Measurements from ENCODE around the gene HAL. TPM values are rescaled to one million over a fixed set of nuclear protein-coding genes. Genes with fewer than 3 reads are reported as not detected.

HAL gene
- total RNA-seq, 4 donors from 2014 or later, result 0.10 to 4.0 (median 0.46) TPM; not detected in 1

GRCh38 chr12:95989504-95990123 is 6.5 kb downstream of the HAL start:
- no peak for TF ChIP-seq POLR2AphosphoS5 (IDR thresholded peaks at IDR 0.05)
- TF ChIP-seq CTCF (IDR thresholded peaks at IDR 0.05), result no peak
- no peaks in the 10 kb centered on the region for H3K27me3 ChIP-seq
- no peak overlapping the region for H3K4me3 ChIP-seq
- no peak for ATAC-seq
- 56 to 61% methylated on average over 3 to 4 of the region's 4 CpGs for WGBS, 2 donors (ENCODE audit: low coverage in 1 of 2)
- H3K4me1 ChIP-seq, result no peaks in the 10 kb centered on the region
- no peaks in the 10 kb centered on the region for H3K9me3 ChIP-seq
- H3K36me3 ChIP-seq, result no peaks in the 10 kb centered on the region
- no peak overlapping the region for H3K27ac ChIP-seq

- H3K36me3 ChIP-seq, result no peaks in the 10 kb centered on the region
- H3K27me3 ChIP-seq, result no peaks in the 10 kb centered on the region
- ATAC-seq, result no peak
- 81 to 88% methylated on average over 10 to 11 of the region's 11 CpGs for whole genome bisulfite sequencing, 2 donors (ENCODE audit: low coverage in 1 of 2)
- H3K27ac ChIP-seq, result no peak overlapping the region
- no peak for TF ChIP-seq POLR2AphosphoS5 (IDR thresholded peaks at IDR 0.05)
- TF ChIP-seq EP300 (IDR thresholded peaks at IDR 0.05), result no peak
- no peak for TF ChIP-seq POLR2A (IDR thresholded peaks at IDR 0.05)
- no peak for TF ChIP-seq CTCF (IDR thresholded peaks at IDR 0.05)
- no peaks in the 10 kb centered on the region for H3K9me3 ChIP-seq
- no peaks in the 10 kb centered on the region for H3K4me1 ChIP-seq
- no peak overlapping the region for H3K4me3 ChIP-seq
These were observed 7.5 kb downstream of the HAL start for GRCh38 chr12:95988506-95989275.

GRCh38 chr12:95986635-95987570 is 9.2 kb downstream of the HAL start:
- no peaks in the 10 kb centered on the region for H3K36me3 ChIP-seq
- TF ChIP-seq EP300 (IDR thresholded peaks at IDR 0.05) (no peak), POLR2AphosphoS5 (IDR thresholded peaks at IDR 0.05) (no peak), CTCF (IDR thresholded peaks at IDR 0.05) (no peak), POLR2A (IDR thresholded peaks at IDR 0.05) (no peak)
- H3K9me3 ChIP-seq, result no peaks in the 10 kb centered on the region
- no peak overlapping the region for H3K27ac ChIP-seq
- H3K4me1 ChIP-seq, result no peaks in the 10 kb centered on the region
- ATAC-seq, result no peak
- no peak overlapping the region for H3K4me3 ChIP-seq
- WGBS, 2 donors (ENCODE audit: low coverage in 1 of 2), result 55 to 60% methylated on average over 11 to 12 of the region's 14 CpGs
- no peaks in the 10 kb centered on the region for H3K27me3 ChIP-seq

GRCh38 chr12:95984682-95985081 is 11.5 kb downstream of the HAL start:
- 82 to 100% methylated on average over 1 of the region's 1 CpG for WGBS, 2 donors (ENCODE audit: low coverage in 1 of 2)
- no peaks in the 10 kb centered on the region for H3K36me3 ChIP-seq
- ATAC-seq, result no peak
- H3K9me3 ChIP-seq, result no peaks in the 10 kb centered on the region
- no peak overlapping the region for H3K4me3 ChIP-seq
- no peak overlapping the region for H3K27ac ChIP-seq
- TF ChIP-seq POLR2AphosphoS5 (IDR thresholded peaks at IDR 0.05), result no peak
- no peak for TF ChIP-seq POLR2A (IDR thresholded peaks at IDR 0.05)
- no peak for TF ChIP-seq EP300 (IDR thresholded peaks at IDR 0.05)
- no peaks in the 10 kb centered on the region for H3K27me3 ChIP-seq
- H3K4me1 ChIP-seq, result no peaks in the 10 kb centered on the region

- Histone ChIP-seq H3K36me3 (no peaks in the 10 kb centered on the region), H3K27me3 (no peaks in the 10 kb centered on the region), H3K27ac (no peak overlapping the region), H3K4me1 (no peaks in the 10 kb centered on the region), H3K4me3 (no peak overlapping the region), H3K9me3 (no peaks in the 10 kb centered on the region)
- ATAC-seq, result no peak
- WGBS, 2 donors (ENCODE audit: low coverage in 1 of 2), result 70% methylated on average over 1 of the region's 1 CpG; no CpG with 5 or more reads in 1 of the 2 donors
- TF ChIP-seq CTCF (IDR thresholded peaks at IDR 0.05), result no peak
These were observed 13.5 kb downstream of the HAL start for GRCh38 chr12:95982602-95983001.

Measured in gastroesophageal sphincter (tissue), 4 donors.